SK-N-MC (cell line): ENCODE measurements around the gene PTX3.

Source experiments
- EZH2 ChIP-seq: fragments of 200-600 bp; sonication (generic); IDR thresholded peaks from one replicate; pipeline ENCODE4 v1.6.1; 2017; ENCODE audit warnings: antibody characterized with exemption
- FOXP2 ChIP-seq: optimal IDR thresholded peaks from 2 replicates; pipeline ENCODE3; 2011; ENCODE audit warnings: mild to moderate bottlenecking, moderate library complexity; ENCODE audit not compliant: insufficient read depth; ENCODE audit errors: extremely low read length, control extremely low read depth
- POLR2AphosphoS5 ChIP-seq: IDR thresholded peaks from 2 replicates; pipeline ENCODE4 v1.6.1; 2012; ENCODE audit warnings: mild to moderate bottlenecking, low read depth, low read length, borderline replicate concordance

- TF ChIP-seq EZH2, result no peak
- no peak for TF ChIP-seq POLR2AphosphoS5
- no peak for TF ChIP-seq FOXP2
These were observed 16.0 kb upstream of the PTX3 start for GRCh38 chr3:157420606-157421130.
